NCI-H1048 (cell line): Measurements from ENCODE around the gene KIF23.
"Not testable (repeated sequence)": the region's sequence is repeated elsewhere in the genome, so short reads cannot be mapped to it uniquely, and the experiment has no call there.

ENCODE experiments used
- DNase-seq: peaks from one replicate; lab custom pipeline; 2025; lab: John Stamatoyannopoulos, UW

Gene KIF23

GRCh38 chr15:69434679-69435078 is 20.5 kb downstream of the KIF23 start:
- DNase-seq = no peak

- DNase-seq = no peak
Measured at GRCh38 chr15:69435985-69436384, 21.8 kb downstream of the KIF23 start.

GRCh38 chr15:69436951-69437350 is 22.8 kb downstream of the KIF23 start:
- DNase-seq = no peak

- no peak for DNase-seq
Measured at GRCh38 chr15:69439623-69440022, 25.5 kb downstream of the KIF23 start.

GRCh38 chr15:69443032-69443611 is 29.0 kb downstream of the KIF23 start:
- DNase-seq = no peak

GRCh38 chr15:69444686-69445085 is 30.5 kb downstream of the KIF23 start:
- DNase-seq = no peak

GRCh38 chr15:69446953-69447352 is 32.8 kb downstream of the KIF23 start:
- DNase-seq = no peak

- not testable (repeated sequence) for DNase-seq
Measured at GRCh38 chr15:69450221-69450620, 36.1 kb downstream of the KIF23 start.

GRCh38 chr15:69450968-69451695 is 37.0 kb downstream of the KIF23 start:
- DNase-seq = no peak

- no peak for DNase-seq
Measured at GRCh38 chr15:69451951-69452691, 38.0 kb downstream of the KIF23 start.

- peak; percentile 87 for DNase-seq
Measured at GRCh38 chr15:69452692-69453521, 38.8 kb downstream of the KIF23 start, which contains the start of gene RPLP1. RPLP1 (plus strand) TSS chr15:69452818; CDS start chr15:69452949, 131 bp downstream.

- DNase-seq = no peak
Measured at GRCh38 chr15:69454953-69455352, 40.8 kb downstream of the KIF23 start.

GRCh38 chr15:69456208-69457166 is 42.3 kb downstream of the KIF23 start:
- no peak for DNase-seq

- DNase-seq = no peak
Measured at GRCh38 chr15:69457304-69458280, 43.4 kb downstream of the KIF23 start.

- no peak for DNase-seq
Measured at GRCh38 chr15:69459066-69459465, 44.9 kb downstream of the KIF23 start.

- no peak for DNase-seq
Measured at GRCh38 chr15:69460481-69460880, 46.3 kb downstream of the KIF23 start.

GRCh38 chr15:69462030-69462492 is 47.9 kb downstream of the KIF23 start:
- no peak for DNase-seq

GRCh38 chr15:69462493-69463181 is 48.5 kb downstream of the KIF23 start:
- DNase-seq = peak; percentile 85

GRCh38 chr15:69463182-69463756 is 49.1 kb downstream of the KIF23 start:
- no peak for DNase-seq
